ENCODE measurements around the gene NPY4R2. TPM values are rescaled to one million over a fixed set of nuclear protein-coding genes. Genes with fewer than 3 reads are reported as not detected.
"Not testable (repeated sequence)": the region's sequence is repeated elsewhere in the genome, so short reads cannot be mapped to it uniquely, and the experiment has no call there.

The NPY4R2 gene
- total RNA-seq, 1 donor from 2014 or later, result not detected

DNA sequence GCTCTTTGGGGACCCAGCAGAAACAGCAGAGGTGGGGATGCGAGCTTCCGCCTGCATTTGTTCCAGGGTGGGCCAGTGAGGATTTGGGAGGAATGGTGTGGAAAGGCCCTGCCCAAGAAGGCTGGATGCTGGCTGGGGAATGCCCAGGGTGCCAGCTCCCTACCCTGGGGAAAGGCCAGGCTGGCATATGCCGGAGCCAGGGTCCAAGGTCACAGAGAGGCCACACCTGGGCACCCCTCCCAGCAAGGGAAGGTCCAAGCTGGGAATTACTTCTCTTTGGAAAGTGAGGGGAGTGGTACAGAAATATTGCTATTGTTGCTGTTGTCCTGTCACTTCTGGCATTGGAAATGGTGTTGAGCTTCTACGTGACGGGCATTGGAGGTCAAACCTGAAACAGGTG is 53.1 kb downstream of the NPY4R2 start:
- H3K36me3 Mint-ChIP-seq (ENCODE audit: low read depth), result not testable (repeated sequence)

DNA sequence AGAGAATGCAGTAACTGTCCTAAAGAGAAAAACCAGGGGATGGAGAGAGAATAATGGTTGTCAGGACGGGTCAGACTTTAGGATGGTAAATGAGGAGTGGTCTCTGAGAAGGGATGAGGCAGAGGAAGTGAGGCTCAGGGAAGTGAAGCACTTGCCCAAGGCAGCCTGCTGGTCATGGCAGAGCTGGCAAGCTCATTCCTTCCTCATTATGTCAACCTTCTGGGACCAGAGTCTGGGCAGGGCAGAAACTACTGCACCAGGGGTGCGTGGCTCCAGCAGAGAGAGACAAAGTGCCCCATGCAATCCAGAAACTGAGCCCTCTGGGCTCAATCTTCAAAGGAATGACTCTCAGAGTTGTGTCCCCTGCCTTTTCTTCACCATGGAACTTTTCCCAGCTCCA is 53.6 kb downstream of the NPY4R2 start:
- H3K36me3 Mint-ChIP-seq (ENCODE audit: low read depth); DNase-seq (ENCODE audit: low spot score); H3K27me3 Mint-ChIP-seq (ENCODE audit: low read depth); H3K27ac Mint-ChIP-seq (ENCODE audit: unreplicated experiment); H3K9me3 Mint-ChIP-seq (ENCODE audit: low read depth); H3K4me1 Mint-ChIP-seq (ENCODE audit: low read depth); H3K4me3 Mint-ChIP-seq (ENCODE audit: unreplicated experiment): not testable (repeated sequence)

More for the DNA sequence above, 53.1 kb downstream of the NPY4R2 start:
- not testable (repeated sequence) for H3K27ac Mint-ChIP-seq (ENCODE audit: unreplicated experiment); H3K27me3 Mint-ChIP-seq (ENCODE audit: low read depth); H3K9me3 Mint-ChIP-seq (ENCODE audit: low read depth); H3K4me1 Mint-ChIP-seq (ENCODE audit: low read depth); H3K4me3 Mint-ChIP-seq (ENCODE audit: unreplicated experiment); DNase-seq (ENCODE audit: low spot score)

Other genes starting within 250 kb of the NPY4R2 start
- 16.0 to 58.1 TPM (median 16.6 TPM) in 3 replicates for gene SYT15B, start 155.1 kb upstream of the NPY4R2 start, total RNA-seq
- gene FAM25C, start 81.1 kb downstream of the NPY4R2 start, total RNA-seq, result not detected in 3 replicates